GM12878 (cell line): ENCODE results near the gene PLPP3. TPM values are rescaled to one million over a fixed set of nuclear protein-coding genes. Genes with fewer than 3 reads are reported as not detected.

Experiments
- ATAC-seq: fragments of 200-7000 bp; cut with Tn5 transposase; 3 replicates; pipeline ENCODE4 v1.9.1; 2020; ENCODE audit warnings: mild to moderate bottlenecking, moderate library complexity
- BruUV-seq: library from RNA; stranded (reverse); fragments of 400-500 nt; replicated peaks from 2 replicates; lab custom pipeline; 2021; lab: Mats Ljungman, UMichigan
- CTCF ChIA-PET: fragments of 300-600 bp; sonication (Branson Sonifier 250); formaldehyde crosslinking; extraction: SDS; loops from one replicate; lab custom pipeline; 2021; ENCODE audit warnings: inconsistent platforms; lab: Yijun Ruan, JAX
- POLR2A ChIA-PET: fragments of 350-600 bp; formaldehyde crosslinking; extraction: SDS; loops from one replicate; lab custom pipeline; 2021; ENCODE audit warnings: inconsistent platforms; lab: Charles Lee
- RAD21 ChIA-PET: fragments of 300-600 bp; sonication (Branson Sonifier 250); formaldehyde crosslinking; loops from one replicate; lab custom pipeline; 2023; ENCODE audit warnings: antibody characterized with exemption; ENCODE audit not compliant: unreplicated experiment; lab: Charles Lee
- SMC1A ChIA-PET: fragments of 300-600 bp; sonication (Branson Sonifier 250); formaldehyde crosslinking; loops from one replicate; lab custom pipeline; 2023; ENCODE audit not compliant: unreplicated experiment, uncharacterized antibody; lab: Charles Lee
- DNase-seq: peaks from one replicate; pipeline ENCODE4 v3.0.0-alpha.2; 2011; ENCODE audit warnings: low read depth, low spot score
- FAIRE-seq: peaks from 3 replicates; lab custom pipeline; 2011; peaks lifted over from hg19 to GRCh38; lab: Jason Lieb, UNC
- H2AFZ ChIP-seq: 2 replicates; pipeline ENCODE4 v1.6.0; 2011; ENCODE audit warnings: low read depth, low read length, control low read depth; ENCODE audit not compliant: control insufficient read depth
- H3K27ac ChIP-seq: 2 replicates; pipeline ENCODE4 v1.5.1; 2011; ENCODE audit warnings: control low read depth; ENCODE audit not compliant: control insufficient read depth, insufficient read depth
- H3K27me3 ChIP-seq, 2 experiments: replicated peaks in 1 of 2; 2 replicates each; pipeline versions ENCODE4 v1.6.0 to v1.6.1; 2011; ENCODE audit warnings: low read length in 1 of 2; ENCODE audit not compliant: control insufficient read depth in 2 of 2, insufficient read depth in 2 of 2
- H3K36me3 ChIP-seq, 2 experiments: 2 replicates each; pipeline ENCODE4 v1.5.1; 2011; ENCODE audit warnings: low read length in 1 of 2; ENCODE audit not compliant: control insufficient read depth in 2 of 2, insufficient read depth in 2 of 2
- H3K4me1 ChIP-seq: 2 replicates; pipeline ENCODE4 v1.6.1; 2011; ENCODE audit warnings: mild to moderate bottlenecking, low read length, moderate library complexity, mixed read lengths; ENCODE audit not compliant: control insufficient read depth, insufficient read depth
- H3K4me2 ChIP-seq: 2 replicates; pipeline ENCODE4 v1.6.0; 2011; ENCODE audit warnings: control low read depth; ENCODE audit not compliant: control insufficient read depth, insufficient read depth
- H3K4me3 ChIP-seq: fragments of 200-600 bp; sonication (generic); 2 replicates; pipeline ENCODE4 v1.5.1; 2016
- H3K79me2 ChIP-seq: 2 replicates; pipeline ENCODE4 v1.6.0; 2011; ENCODE audit warnings: low read length; ENCODE audit not compliant: control insufficient read depth, insufficient read depth
- H3K9ac ChIP-seq: 2 replicates; pipeline ENCODE4 v1.8.0; 2011; ENCODE audit warnings: low read length, control low read depth, mixed read lengths; ENCODE audit not compliant: control insufficient read depth, insufficient read depth
- H3K9me3 ChIP-seq: replicated peaks from 3 replicates; pipeline ENCODE4 v1.5.1; 2011; ENCODE audit warnings: mild to moderate bottlenecking, low read length; ENCODE audit not compliant: control insufficient read depth, insufficient read depth
- H4K20me1 ChIP-seq: 2 replicates; pipeline ENCODE4 v1.6.0; 2011; ENCODE audit not compliant: control insufficient read depth, insufficient read depth
- IKZF2 ChIP-seq, 2 experiments: fragments of 450-650 bp; IDR thresholded peaks; 2 replicates each; pipeline ENCODE4 v1.6.1; 2017; ENCODE audit warnings: mild to moderate bottlenecking in 2 of 2, moderate library complexity in 2 of 2
- RAD21 ChIP-seq: IDR thresholded peaks from 2 replicates; pipeline ENCODE4 v1.6.1; 2011; ENCODE audit warnings: mild to moderate bottlenecking, low read depth, low read length, moderate library complexity; ENCODE audit not compliant: insufficient read depth
- RAD51 ChIP-seq: fragments of 450-650 bp; IDR thresholded peaks from 2 replicates; pipeline ENCODE4 v1.6.1; 2016; ENCODE audit warnings: moderate library complexity, mild to moderate bottlenecking, inconsistent platforms
- ZNF274 ChIP-seq: IDR thresholded peaks from one replicate; pipeline ENCODE4 v1.8.0; 2011; ENCODE audit not compliant: insufficient read length, insufficient read depth
- WGBS: methylation state at CpG from one replicate; pipeline ENCODE4 v1.1.6; 2016; ENCODE audit warnings: low lambda C conversion rate; ENCODE audit not compliant: insufficient replicate concordance, insufficient coverage; ENCODE audit errors: missing lambda C conversion rate; 5-methylcytosine and 5-hydroxymethylcytosine counted together
- in situ Hi-C: fragments of 300-500 bp; cut with MboI; formaldehyde crosslinking; loops from 9 replicates; pipeline ENCODE4 v1.14.3; 2018; ENCODE audit warnings: mixed read lengths
- intact Hi-C: fragments of 100-400 bp; cut with micrococcal nuclease; formaldehyde crosslinking; loops from one replicate; pipeline ENCODE4 v1.14.2; 2022; ENCODE audit not compliant: unreplicated experiment
- polyA plus RNA-seq, 11 experiments: library from polyadenylated mRNA; depleted of rRNA in 4 of 11; unstranded in 6 of 11; stranded (reverse) in 5 of 11; fragments of >200 nt; fragmentation: Nextera tagmentation in 4 of 11; fragmentation: Illumina TruSeq in 1 of 11; extraction: Ambion mirVana in 4 of 11; extraction: Trizol in 1 of 11; gene quantifications; 1 replicate in 1 of 11; 2 replicates in 10 of 11; pipeline versions ENCODE4 v1.2.1 to v1.2.3, GENCODE V29; 2011 to 2016; ENCODE audit warnings: inconsistent platforms in 2 of 11, missing spikeins in 2 of 11, low read depth in 1 of 11
- total RNA-seq, 4 experiments: library from RNA; depleted of rRNA in 3 of 4; stranded (reverse); fragments of >200 nt in 3 of 4; fragmentation: Illumina TruSeq in 1 of 4; extraction: Trizol in 1 of 4; gene quantifications; 2 replicates each; pipeline versions ENCODE4 v1.2.1 to v1.2.3, GENCODE V29; 2013 to 2021
- TF ChIP-seq, protein P1 (sequence below): fragments of 450-650 bp; formaldehyde crosslinking; IDR thresholded peaks from 2 replicates; pipeline ENCODE4 v1.5.0; 2022; ENCODE audit warnings: mild to moderate bottlenecking, missing genetic modification characterization

The PLPP3 gene
- total and polyA plus RNA-seq, 10 of the 15 experiments (the other 5 are each of a cell fraction or from before 2014, with no cell fraction given) = 6.4 to 26.8 (median 9.5) TPM

- TF ChIP-seq, protein P1, sequence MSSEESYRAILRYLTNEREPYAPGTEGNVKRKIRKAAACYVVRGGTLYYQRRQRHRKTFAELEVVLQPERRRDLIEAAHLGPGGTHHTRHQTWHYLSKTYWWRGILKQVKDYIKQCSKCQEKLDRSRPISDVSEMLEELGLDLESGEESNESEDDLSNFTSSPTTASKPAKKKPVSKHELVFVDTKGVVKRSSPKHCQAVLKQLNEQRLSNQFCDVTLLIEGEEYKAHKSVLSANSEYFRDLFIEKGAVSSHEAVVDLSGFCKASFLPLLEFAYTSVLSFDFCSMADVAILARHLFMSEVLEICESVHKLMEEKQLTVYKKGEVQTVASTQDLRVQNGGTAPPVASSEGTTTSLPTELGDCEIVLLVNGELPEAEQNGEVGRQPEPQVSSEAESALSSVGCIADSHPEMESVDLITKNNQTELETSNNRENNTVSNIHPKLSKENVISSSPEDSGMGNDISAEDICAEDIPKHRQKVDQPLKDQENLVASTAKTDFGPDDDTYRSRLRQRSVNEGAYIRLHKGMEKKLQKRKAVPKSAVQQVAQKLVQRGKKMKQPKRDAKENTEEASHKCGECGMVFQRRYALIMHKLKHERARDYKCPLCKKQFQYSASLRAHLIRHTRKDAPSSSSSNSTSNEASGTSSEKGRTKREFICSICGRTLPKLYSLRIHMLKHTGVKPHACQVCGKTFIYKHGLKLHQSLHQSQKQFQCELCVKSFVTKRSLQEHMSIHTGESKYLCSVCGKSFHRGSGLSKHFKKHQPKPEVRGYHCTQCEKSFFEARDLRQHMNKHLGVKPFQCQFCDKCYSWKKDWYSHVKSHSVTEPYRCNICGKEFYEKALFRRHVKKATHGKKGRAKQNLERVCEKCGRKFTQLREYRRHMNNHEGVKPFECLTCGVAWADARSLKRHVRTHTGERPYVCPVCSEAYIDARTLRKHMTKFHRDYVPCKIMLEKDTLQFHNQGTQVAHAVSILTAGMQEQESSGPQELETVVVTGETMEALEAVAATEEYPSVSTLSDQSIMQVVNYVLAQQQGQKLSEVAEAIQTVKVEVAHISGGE (CRISPR knock-in tag) = no peak
- TF ChIP-seq RAD51 = no peak
- no peak for TF ChIP-seq ZNF274
Observed at GRCh38 chr1:56573311-56573710, 6.1 kb downstream of the PLPP3 start (continued).

DNA sequence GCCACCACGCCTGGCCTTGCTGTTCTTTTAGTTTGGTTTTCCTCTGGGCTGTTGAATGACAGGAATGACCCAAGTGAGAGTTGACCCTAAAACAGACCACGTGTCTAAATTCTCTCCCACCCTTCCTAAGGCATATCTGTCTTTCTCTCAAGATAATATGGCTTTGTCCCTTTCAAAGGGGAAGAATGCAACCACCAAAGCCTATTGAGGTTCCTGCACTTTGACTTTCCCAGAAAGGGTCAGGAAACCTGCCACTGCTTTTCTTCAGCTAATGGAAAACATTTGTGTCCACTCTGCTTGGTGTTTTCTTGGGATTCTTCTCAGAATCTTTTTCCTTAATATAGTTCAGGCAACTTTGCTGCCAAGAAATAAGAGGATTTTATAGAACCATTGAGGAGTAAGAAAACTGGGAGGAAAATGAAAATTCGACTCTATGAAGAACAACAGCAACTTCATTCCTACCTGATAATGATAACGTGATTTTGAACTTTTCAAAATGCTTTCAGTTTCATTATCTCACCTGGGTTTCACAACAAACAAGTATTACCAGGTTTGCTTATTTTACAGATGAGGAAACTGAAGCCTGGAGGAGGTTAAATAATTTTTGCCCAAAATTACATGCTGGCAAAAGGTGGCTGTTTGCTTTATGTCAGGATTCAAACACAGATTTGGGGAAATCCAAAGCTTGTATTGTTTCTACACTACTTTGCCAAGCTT, 6.9 kb downstream of the PLPP3 start:
- POLR2A ChIA-PET = interaction anchor here (0.7 to 11.8 kb wide), 7 partner anchors 10 to 476 kb away, joined by 3 to 195 read pairs (median 5); no protein-coding TSS in a partner anchor
- TF ChIP-seq IKZF2 (IDR thresholded peaks at IDR 0.05) (peak in 1 of 2 experiments; percentile 12; a peak in 1 of 4 replicates), RAD21 (no peak)
- TF ChIP-seq, all 136 proteins: peak for 1
- CTCF ChIA-PET = interaction anchor here (2.9 to 15.6 kb wide), 5 partner anchors 10 to 167 kb away, joined by 17 to 257 read pairs (median 209); no protein-coding TSS in a partner anchor
- BruUV-seq = no TSS peak
- WGBS = 21% methylated on average over 4 of the region's 4 CpGs
- ATAC-seq (no peak), FAIRE-seq (no peak), DNase-seq (no peak)
- Histone ChIP-seq H3K27me3 (peaks cover 0 to 3% of the 10 kb centered on the region in 2 experiments; a peak in 1 of 4 replicates), H3K36me3 (no peaks in the 10 kb centered on the region), H2AFZ (no peak overlapping the region), H3K9me3 (no peaks in the 10 kb centered on the region), H3K9ac (no peak overlapping the region), H3K4me1 (no peaks in the 10 kb centered on the region), H3K4me3 (no peak overlapping the region), H3K79me2 (no peaks in the 10 kb centered on the region), H3K27ac (no peak overlapping the region), H4K20me1 (no peaks in the 10 kb centered on the region), H3K4me2 (no peak overlapping the region)
- in situ Hi-C loops = no loop called here
- intact Hi-C loops = no loop called here
- RAD21 ChIA-PET = interaction anchor here (0.8 to 14.0 kb wide), 8 partner anchors 11 to 1360 kb away, joined by 3 to 381 read pairs (median 156); no protein-coding TSS in a partner anchor
- SMC1A ChIA-PET = interaction anchor here (1.1 to 19.1 kb wide), 13 partner anchors 9 to 439 kb away, joined by 3 to 439 read pairs (median 11); no protein-coding TSS in a partner anchor
